Esophagus (tissue), 2 donors: Measurements from ENCODE around the gene SYNDIG1L. TPM values are rescaled to one million over a fixed set of nuclear protein-coding genes. Genes with fewer than 3 reads are reported as not detected.

Source experiments
- H3K27ac ChIP-seq, 2 donors: one replicate each; pipeline ENCODE4 v1.5.1; 2013; ENCODE audit warnings: low read depth in 2 of 2, mild to moderate bottlenecking in 2 of 2, inconsistent platforms in 1 of 2, low read length in 1 of 2, moderate library complexity in 1 of 2
- H3K27me3 ChIP-seq, 2 donors: one replicate each; pipeline ENCODE4 v1.6.1; 2013; ENCODE audit warnings: low read length in 2 of 2, control low read depth in 1 of 2, mild to moderate bottlenecking in 1 of 2; ENCODE audit not compliant: insufficient read depth in 2 of 2, control insufficient read depth in 1 of 2
- H3K36me3 ChIP-seq, 2 donors: one replicate each; pipeline ENCODE4 v1.6.1; 2013; ENCODE audit warnings: low read length in 1 of 2; ENCODE audit not compliant: control insufficient read depth in 2 of 2, insufficient read depth in 2 of 2
- H3K4me1 ChIP-seq, 2 donors: one replicate each; pipeline ENCODE4 v1.6.1; 2013; ENCODE audit warnings: low read length in 1 of 2; ENCODE audit not compliant: control insufficient read depth in 2 of 2, insufficient read depth in 2 of 2
- H3K4me3 ChIP-seq, 2 donors: one replicate each; pipeline ENCODE4 v1.5.1; 2013; ENCODE audit warnings: low read length in 2 of 2, mild to moderate bottlenecking in 2 of 2, low read depth in 1 of 2, moderate library complexity in 1 of 2
- H3K9me3 ChIP-seq, 2 donors: one replicate each; pipeline ENCODE4 v1.6.1; 2013; ENCODE audit warnings: mild to moderate bottlenecking in 2 of 2, low read depth in 1 of 2, low read length in 1 of 2, moderate library complexity in 1 of 2; ENCODE audit not compliant: control insufficient read depth in 2 of 2, insufficient read depth in 1 of 2
- WGBS, 2 donors: extraction: QIAGEN DNeasy Blood & Tissue Kit; methylation state at CpG; one replicate each; pipeline ENCODE4 v1.1.7; 2013; 5-methylcytosine and 5-hydroxymethylcytosine counted together
- polyA plus RNA-seq, 2 donors: library from polyadenylated mRNA; stranded (reverse); fragments of 200-250 nt; gene quantifications; one replicate each; pipeline ENCODE4 v1.2.3, GENCODE V29; 2013
- donor health status: healthy with polysubstance abuse.
- donor health status: Bipolar disorder and iron deficiency.

SYNDIG1L gene
- polyA plus RNA-seq, 2 donors, result 0.02 to 0.04 TPM

- Histone ChIP-seq H3K36me3 (no peaks in the 10 kb centered on the region), H3K4me3 (no peak overlapping the region), H3K4me1 (no peaks in the 10 kb centered on the region), H3K27me3 (no peaks in the 10 kb centered on the region), H3K9me3 (no peaks in the 10 kb centered on the region), H3K27ac (no peak overlapping the region)
- WGBS, 2 donors, result 54 to 62% methylated on average over 3 of the region's 3 CpGs
Observed at GRCh38 chr14:74438351-74438915, 12.4 kb upstream of the SYNDIG1L start.

- Histone ChIP-seq H3K4me3 (no peak overlapping the region), H3K36me3 (no peaks in the 10 kb centered on the region), H3K27me3 (no peaks in the 10 kb centered on the region), H3K9me3 (no peaks in the 10 kb centered on the region), H3K27ac (no peak overlapping the region), H3K4me1 (no peaks in the 10 kb centered on the region)
- WGBS, 2 donors, result 27 to 29% methylated on average over 3 of the region's 3 CpGs
Observed at GRCh38 chr14:74437496-74438053, 11.6 kb upstream of the SYNDIG1L start.

- no peaks in the 10 kb centered on the region for H3K27me3 ChIP-seq
- H3K36me3 ChIP-seq, result no peaks in the 10 kb centered on the region
- H3K4me3 ChIP-seq, result no peak overlapping the region
- no peaks in the 10 kb centered on the region for H3K4me1 ChIP-seq
- 25 to 41% methylated on average over 2 of the region's 2 CpGs for WGBS, 2 donors
- H3K27ac ChIP-seq, result no peak overlapping the region
- H3K9me3 ChIP-seq, result no peaks in the 10 kb centered on the region
Observed at GRCh38 chr14:74434294-74434693, 8.3 kb upstream of the SYNDIG1L start.

GRCh38 chr14:74429991-74430390 lies 4.0 kb upstream of the SYNDIG1L start:
- Histone ChIP-seq H3K4me1 (peaks cover 3 to 6% of the 10 kb centered on the region in 2 donors), H3K4me3 (no peak overlapping the region), H3K27ac (no peak overlapping the region), H3K36me3 (no peaks in the 10 kb centered on the region), H3K27me3 (no peaks in the 10 kb centered on the region), H3K9me3 (no peaks in the 10 kb centered on the region)
- WGBS, 2 donors, result 87 to 90% methylated on average over 7 of the region's 7 CpGs

- H3K27me3 ChIP-seq, result peaks cover 0 to 2% of the 10 kb centered on the region in 2 donors
- no peak overlapping the region for H3K4me3 ChIP-seq
- peaks cover 3 to 6% of the 10 kb centered on the region in 2 donors for H3K4me1 ChIP-seq
- 36 to 53% methylated on average over 4 of the region's 4 CpGs for WGBS, 2 donors
- H3K9me3 ChIP-seq, result no peaks in the 10 kb centered on the region
- no peak overlapping the region for H3K27ac ChIP-seq
- no peaks in the 10 kb centered on the region for H3K36me3 ChIP-seq
Observed at GRCh38 chr14:74429221-74429691, 3.2 kb upstream of the SYNDIG1L start.

GRCh38 chr14:74427651-74428050 lies 1.6 kb upstream of the SYNDIG1L start:
- 90 to 97% methylated on average over 1 of the region's 1 CpG for WGBS, 2 donors
- peaks cover 0 to 2% of the 10 kb centered on the region in 2 donors for H3K27me3 ChIP-seq

GRCh38 chr14:74425525-74426201 lies 347 bp downstream of the SYNDIG1L start:
- H3K27ac ChIP-seq, result no peak overlapping the region
- H3K4me3 ChIP-seq, result peak overlapping the region in 1 of 2 donors; percentile 23
- 4 to 6% methylated on average over 26 to 66 of the region's 66 CpGs for WGBS, 2 donors
- H3K36me3 ChIP-seq, result no peaks in the 10 kb centered on the region
- peaks cover 3 to 6% of the 10 kb centered on the region in 2 donors for H3K4me1 ChIP-seq
- H3K9me3 ChIP-seq, result no peaks in the 10 kb centered on the region
- H3K27me3 ChIP-seq, result peaks cover 0 to 2% of the 10 kb centered on the region in 2 donors

More at GRCh38 chr14:74427651-74428050, 1.6 kb upstream of the SYNDIG1L start:
- Histone ChIP-seq H3K36me3 (no peaks in the 10 kb centered on the region), H3K4me3 (no peak overlapping the region), H3K4me1 (peaks cover 3 to 6% of the 10 kb centered on the region in 2 donors), H3K27ac (no peak overlapping the region), H3K9me3 (no peaks in the 10 kb centered on the region)

- H3K4me3 ChIP-seq, result no peak overlapping the region
- no peaks in the 10 kb centered on the region for H3K36me3 ChIP-seq
- no peak overlapping the region for H3K27ac ChIP-seq
- H3K4me1 ChIP-seq, result peaks cover 3 to 6% of the 10 kb centered on the region in 2 donors
- peaks cover 0 to 2% of the 10 kb centered on the region in 2 donors for H3K27me3 ChIP-seq
- no peaks in the 10 kb centered on the region for H3K9me3 ChIP-seq
- WGBS, 2 donors, result 79 to 84% methylated on average over 3 of the region's 3 CpGs
Observed at GRCh38 chr14:74424606-74425005, 1.4 kb downstream of the SYNDIG1L start.

GRCh38 chr14:74423246-74423645 lies 2.8 kb downstream of the SYNDIG1L start:
- 81 to 84% methylated on average over 7 of the region's 7 CpGs for WGBS, 2 donors
- H3K4me3 ChIP-seq, result no peak overlapping the region
- H3K4me1 ChIP-seq, result peaks cover 3 to 6% of the 10 kb centered on the region in 2 donors
- peaks cover 0 to 2% of the 10 kb centered on the region in 2 donors for H3K27me3 ChIP-seq
- no peaks in the 10 kb centered on the region for H3K36me3 ChIP-seq
- no peaks in the 10 kb centered on the region for H3K9me3 ChIP-seq
- H3K27ac ChIP-seq, result no peak overlapping the region
